ENCODE results near the gene TPM4.
"Not testable (repeated sequence)": the region's sequence is repeated elsewhere in the genome, so short reads cannot be mapped to it uniquely, and the experiment has no call there.

The TPM4 gene

GRCh38 chr19:16098821-16099220 is 22.5 kb downstream of the TPM4 start:
- DNase-seq (ENCODE audit: low read depth) = no peak

GRCh38 chr19:16099314-16099965 is 23.1 kb downstream of the TPM4 start:
- DNase-seq (ENCODE audit: low read depth) = not testable (repeated sequence)

- DNase-seq (ENCODE audit: low read depth) = no peak
These were observed 24.2 kb downstream of the TPM4 start for GRCh38 chr19:16100524-16100923.

GRCh38 chr19:16104722-16105121 is 28.4 kb downstream of the TPM4 start:
- no peak for DNase-seq (ENCODE audit: low read depth)

- no peak for DNase-seq (ENCODE audit: low read depth)
These were observed 29.8 kb downstream of the TPM4 start for GRCh38 chr19:16106121-16106520.

- DNase-seq (ENCODE audit: low read depth) = peak; percentile 98
These were observed 35.0 kb downstream of the TPM4 start, which contains the start of gene RAB8A for GRCh38 chr19:16111160-16111908. TSS of gene RAB8A (plus strand) at chr19:16111889. CDS start at chr19:16111902, 13 bp downstream.

- no peak for DNase-seq (ENCODE audit: low read depth)
These were observed 35.8 kb downstream of the TPM4 start for GRCh38 chr19:16111909-16112752.

- DNase-seq (ENCODE audit: low read depth) = no peak
These were observed 36.5 kb downstream of the TPM4 start for GRCh38 chr19:16112778-16113177.

GRCh38 chr19:16113727-16114126 is 37.4 kb downstream of the TPM4 start:
- no peak for DNase-seq (ENCODE audit: low read depth)

- no peak for DNase-seq (ENCODE audit: low read depth)
These were observed 39.2 kb downstream of the TPM4 start for GRCh38 chr19:16115301-16116039.

GRCh38 chr19:16116067-16116466 is 39.8 kb downstream of the TPM4 start:
- DNase-seq (ENCODE audit: low read depth) = no peak

- DNase-seq (ENCODE audit: low read depth) = no peak
These were observed 41.3 kb downstream of the TPM4 start for GRCh38 chr19:16117594-16118033.

GRCh38 chr19:16118489-16119033 is 42.3 kb downstream of the TPM4 start:
- DNase-seq (ENCODE audit: low read depth) = no peak

GRCh38 chr19:16119075-16119857 is 43.0 kb downstream of the TPM4 start:
- DNase-seq (ENCODE audit: low read depth) = not testable (repeated sequence)

- DNase-seq (ENCODE audit: low read depth) = no peak
These were observed 44.8 kb downstream of the TPM4 start for GRCh38 chr19:16121141-16121540.

- no peak for DNase-seq (ENCODE audit: low read depth)
These were observed 45.7 kb downstream of the TPM4 start for GRCh38 chr19:16121967-16122366.

GRCh38 chr19:16124953-16125352 is 48.7 kb downstream of the TPM4 start:
- DNase-seq (ENCODE audit: low read depth) = no peak

- no peak for DNase-seq (ENCODE audit: low read depth)
These were observed 49.6 kb downstream of the TPM4 start for GRCh38 chr19:16125737-16126495.

GRCh38 chr19:16127080-16127479 is 50.8 kb downstream of the TPM4 start:
- no peak for DNase-seq (ENCODE audit: low read depth)

GRCh38 chr19:16127776-16128371 is 51.6 kb downstream of the TPM4 start:
- DNase-seq (ENCODE audit: low read depth) = no peak

Data from activated gamma-delta T cell treated with anti-CD3 and anti-CD28 coated beads, Interleukin-2, amount 50 U/mL, for 16 hours (primary cell).